ENCODE data around the gene MYOM1. TPM values are rescaled to one million over a fixed set of nuclear protein-coding genes. Genes with fewer than 3 reads are reported as not detected.

The MYOM1 gene
- total RNA-seq, 1 donor from 2014 or later, result 0.49 TPM

DNA sequence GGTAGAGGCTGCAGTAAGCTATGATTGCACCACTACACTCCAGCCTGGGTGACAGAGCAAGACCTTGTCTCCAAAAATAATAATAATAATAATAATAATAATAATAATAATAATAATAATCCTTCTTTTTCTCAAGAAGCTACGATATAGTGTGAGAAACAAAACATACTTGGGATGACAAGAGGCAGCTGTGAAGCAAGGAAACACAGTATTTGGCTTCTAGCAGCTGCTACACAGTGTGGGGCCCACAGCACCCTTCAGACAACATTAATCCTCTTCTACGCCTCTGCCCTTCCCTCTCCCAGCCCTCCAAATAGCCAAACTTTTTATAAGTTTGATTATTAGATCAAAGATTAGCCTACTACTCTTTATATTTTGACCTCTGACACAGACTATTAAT, 62.2 kb downstream of the MYOM1 start:
- H3K36me3 Mint-ChIP-seq (ENCODE audit: low read depth, unreplicated experiment), result no peaks in the 10 kb centered on the region
- no peak for DNase-seq (ENCODE audit: low spot score)
- no peaks in the 10 kb centered on the region for H3K9me3 Mint-ChIP-seq (ENCODE audit: unreplicated experiment)
- H3K4me1 Mint-ChIP-seq (ENCODE audit: unreplicated experiment), result peaks cover 6% of the 10 kb centered on the region
- TF ChIP-seq, protein P1, sequence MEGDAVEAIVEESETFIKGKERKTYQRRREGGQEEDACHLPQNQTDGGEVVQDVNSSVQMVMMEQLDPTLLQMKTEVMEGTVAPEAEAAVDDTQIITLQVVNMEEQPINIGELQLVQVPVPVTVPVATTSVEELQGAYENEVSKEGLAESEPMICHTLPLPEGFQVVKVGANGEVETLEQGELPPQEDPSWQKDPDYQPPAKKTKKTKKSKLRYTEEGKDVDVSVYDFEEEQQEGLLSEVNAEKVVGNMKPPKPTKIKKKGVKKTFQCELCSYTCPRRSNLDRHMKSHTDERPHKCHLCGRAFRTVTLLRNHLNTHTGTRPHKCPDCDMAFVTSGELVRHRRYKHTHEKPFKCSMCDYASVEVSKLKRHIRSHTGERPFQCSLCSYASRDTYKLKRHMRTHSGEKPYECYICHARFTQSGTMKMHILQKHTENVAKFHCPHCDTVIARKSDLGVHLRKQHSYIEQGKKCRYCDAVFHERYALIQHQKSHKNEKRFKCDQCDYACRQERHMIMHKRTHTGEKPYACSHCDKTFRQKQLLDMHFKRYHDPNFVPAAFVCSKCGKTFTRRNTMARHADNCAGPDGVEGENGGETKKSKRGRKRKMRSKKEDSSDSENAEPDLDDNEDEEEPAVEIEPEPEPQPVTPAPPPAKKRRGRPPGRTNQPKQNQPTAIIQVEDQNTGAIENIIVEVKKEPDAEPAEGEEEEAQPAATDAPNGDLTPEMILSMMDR (IDR thresholded peaks at IDR 0.05; ENCODE audit: unreplicated experiment), result no peak
- H3K4me3 Mint-ChIP-seq (ENCODE audit: unreplicated experiment), result no peak overlapping the region
- peaks cover 1% of the 10 kb centered on the region for H3K27me3 Mint-ChIP-seq (ENCODE audit: unreplicated experiment)
- no peak overlapping the region for H3K27ac Mint-ChIP-seq (ENCODE audit: unreplicated experiment)

DNA sequence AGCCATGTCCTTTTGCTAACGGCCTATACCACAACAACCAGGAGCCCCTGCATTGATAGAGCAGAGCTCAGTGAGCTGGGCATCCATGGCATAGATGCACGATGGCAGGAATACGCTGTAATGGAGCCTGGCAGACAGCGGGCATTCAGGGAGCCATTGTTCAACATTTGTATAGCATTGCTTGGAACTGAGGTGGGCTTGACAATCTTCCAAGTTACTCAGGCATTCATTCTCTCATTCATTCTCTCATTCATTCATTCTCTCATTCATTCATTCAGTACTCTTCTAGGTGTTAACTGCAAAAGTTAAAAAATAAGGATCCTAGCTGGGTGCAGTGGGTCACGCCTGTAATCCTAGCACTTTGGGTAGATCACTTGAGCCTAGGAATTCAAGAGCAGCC, 62.7 kb downstream of the MYOM1 start:
- peaks cover 1% of the 10 kb centered on the region for H3K27me3 Mint-ChIP-seq (ENCODE audit: unreplicated experiment)
- peaks cover 6% of the 10 kb centered on the region for H3K4me1 Mint-ChIP-seq (ENCODE audit: unreplicated experiment)
- H3K27ac Mint-ChIP-seq (ENCODE audit: unreplicated experiment), result no peak overlapping the region
- no peaks in the 10 kb centered on the region for H3K9me3 Mint-ChIP-seq (ENCODE audit: unreplicated experiment)
- H3K4me3 Mint-ChIP-seq (ENCODE audit: unreplicated experiment), result no peak overlapping the region
- DNase-seq (ENCODE audit: low spot score), result no peak
- no peaks in the 10 kb centered on the region for H3K36me3 Mint-ChIP-seq (ENCODE audit: low read depth, unreplicated experiment)
- TF ChIP-seq, protein P1 (IDR thresholded peaks at IDR 0.05; ENCODE audit: unreplicated experiment), result no peak

DNA sequence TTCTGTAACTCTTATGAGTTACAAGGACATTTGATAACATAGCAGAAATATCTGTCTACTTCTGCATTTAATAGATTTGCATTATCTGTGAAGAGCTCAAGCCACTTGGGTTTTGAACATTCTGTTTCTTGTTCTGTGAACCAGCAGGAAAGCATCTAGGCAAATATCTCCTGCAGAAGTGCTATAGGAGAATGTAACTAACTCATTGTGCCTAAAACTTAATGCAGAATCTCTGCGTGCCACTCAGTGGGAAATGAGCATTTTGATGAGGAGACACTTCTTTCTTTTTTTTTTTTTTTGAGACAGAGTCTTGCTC, 63.5 kb downstream of the MYOM1 start:
- no peak overlapping the region for H3K27ac Mint-ChIP-seq (ENCODE audit: unreplicated experiment)
- no peaks in the 10 kb centered on the region for H3K9me3 Mint-ChIP-seq (ENCODE audit: unreplicated experiment)
- H3K36me3 Mint-ChIP-seq (ENCODE audit: low read depth, unreplicated experiment), result no peaks in the 10 kb centered on the region
- H3K4me1 Mint-ChIP-seq (ENCODE audit: unreplicated experiment), result peaks cover 6% of the 10 kb centered on the region
- H3K27me3 Mint-ChIP-seq (ENCODE audit: unreplicated experiment), result peaks cover 1% of the 10 kb centered on the region
- H3K4me3 Mint-ChIP-seq (ENCODE audit: unreplicated experiment), result no peak overlapping the region
- DNase-seq (ENCODE audit: low spot score), result no peak
- TF ChIP-seq, protein P1 (IDR thresholded peaks at IDR 0.05; ENCODE audit: unreplicated experiment), result no peak

DNA sequence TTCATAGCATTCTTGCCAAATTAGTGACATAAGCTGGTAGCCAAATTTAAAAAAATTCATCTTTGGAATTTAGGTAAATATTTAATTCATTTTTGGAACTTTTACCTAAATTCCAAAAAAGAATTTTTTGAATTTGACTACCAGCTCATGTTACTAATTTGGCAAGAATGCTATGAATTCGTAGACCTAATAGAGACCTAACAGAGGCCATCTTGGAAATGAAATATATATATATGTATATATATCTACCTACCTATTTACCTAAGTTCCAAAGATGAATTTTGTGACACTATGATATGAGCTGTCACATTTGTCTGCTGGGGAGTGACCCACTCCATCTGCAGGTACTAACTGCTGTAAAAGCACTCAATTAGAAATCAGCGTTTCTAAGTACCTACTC, 65.6 kb downstream of the MYOM1 start:
- no peak for DNase-seq (ENCODE audit: low spot score)
- no peaks in the 10 kb centered on the region for H3K27me3 Mint-ChIP-seq (ENCODE audit: unreplicated experiment)
- H3K27ac Mint-ChIP-seq (ENCODE audit: unreplicated experiment), result no peak overlapping the region
- peaks cover 4% of the 10 kb centered on the region for H3K4me1 Mint-ChIP-seq (ENCODE audit: unreplicated experiment)
- no peaks in the 10 kb centered on the region for H3K36me3 Mint-ChIP-seq (ENCODE audit: low read depth, unreplicated experiment)
- H3K4me3 Mint-ChIP-seq (ENCODE audit: unreplicated experiment), result no peak overlapping the region
- TF ChIP-seq, protein P1 (IDR thresholded peaks at IDR 0.05; ENCODE audit: unreplicated experiment), result no peak
- H3K9me3 Mint-ChIP-seq (ENCODE audit: unreplicated experiment), result no peaks in the 10 kb centered on the region

DNA sequence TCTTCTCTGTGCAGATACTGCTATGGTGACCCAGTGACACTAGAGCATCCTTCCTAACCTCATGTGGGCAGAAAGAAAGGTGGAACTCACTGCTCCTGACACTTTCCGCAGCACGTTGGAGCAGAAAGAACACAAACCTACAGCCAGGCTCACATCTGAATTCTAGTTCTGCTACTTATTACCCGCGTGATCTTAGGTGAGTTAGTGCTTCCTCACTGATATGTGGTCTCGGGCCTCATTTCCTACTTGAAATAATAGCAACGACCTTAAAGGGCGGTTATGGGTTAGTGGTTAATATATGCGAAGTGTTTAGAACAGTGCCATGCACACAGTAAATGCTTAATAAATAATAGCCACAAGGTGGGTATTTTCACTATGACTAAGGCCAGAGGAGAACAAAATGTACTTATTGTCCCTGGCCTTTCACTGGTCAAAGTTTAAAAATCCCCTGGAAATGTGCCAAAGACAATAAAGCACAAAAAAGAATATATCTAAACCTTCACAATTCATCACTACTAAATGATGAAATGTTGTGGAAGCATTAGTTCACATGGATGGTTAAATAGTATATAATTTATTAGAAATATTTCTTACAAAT, 66.6 kb downstream of the MYOM1 start:
- Mint-ChIP-seq H3K27me3 (ENCODE audit: unreplicated experiment) (no peaks in the 10 kb centered on the region), H3K4me1 (ENCODE audit: unreplicated experiment) (peaks cover 4% of the 10 kb centered on the region), H3K9me3 (ENCODE audit: unreplicated experiment) (no peaks in the 10 kb centered on the region), H3K36me3 (ENCODE audit: low read depth, unreplicated experiment) (no peaks in the 10 kb centered on the region), H3K4me3 (ENCODE audit: unreplicated experiment) (no peak overlapping the region), H3K27ac (ENCODE audit: unreplicated experiment) (no peak overlapping the region)
- no peak for DNase-seq (ENCODE audit: low spot score)
- TF ChIP-seq, protein P1 (IDR thresholded peaks at IDR 0.05; ENCODE audit: unreplicated experiment), result no peak

Measured in endothelial cell (in vitro differentiated cells).